Trophoblast cell (in vitro differentiated cells and primary cell): ENCODE results near the gene TMEM127.

Source experiments
- DNase-seq, 2 donors: peaks; one replicate each; pipeline ENCODE4 v3.0.0-alpha.2; 2016
- H2AFZ ChIP-seq: 2 replicates; pipeline ENCODE4 v1.6.1; 2013; ENCODE audit warnings: low read length, moderate library complexity, mild to moderate bottlenecking; ENCODE audit not compliant: insufficient read depth, poor library complexity
- H2AK5ac ChIP-seq: 2 replicates; pipeline ENCODE4 v1.6.1; 2013; ENCODE audit warnings: mild to moderate bottlenecking, low read length
- H2BK120ac ChIP-seq: 2 replicates; pipeline ENCODE4 v1.6.1; 2013; ENCODE audit warnings: low read length, mild to moderate bottlenecking, moderate library complexity; ENCODE audit not compliant: insufficient read depth, poor library complexity
- H2BK12ac ChIP-seq: 2 replicates; pipeline ENCODE4 v1.6.1; 2013; ENCODE audit warnings: mild to moderate bottlenecking, low read length, moderate library complexity
- H2BK5ac ChIP-seq: 2 replicates; pipeline ENCODE4 v1.6.1; 2013; ENCODE audit warnings: low read length, low read depth, moderate library complexity, mild to moderate bottlenecking; ENCODE audit not compliant: poor library complexity
- H3K14ac ChIP-seq: 2 replicates; pipeline ENCODE4 v1.6.1; 2013; ENCODE audit warnings: mild to moderate bottlenecking, low read length
- H3K18ac ChIP-seq: 2 replicates; pipeline ENCODE4 v1.6.1; 2013; ENCODE audit warnings: mild to moderate bottlenecking, low read length
- H3K23ac ChIP-seq: 2 replicates; pipeline ENCODE4 v1.6.1; 2013; ENCODE audit warnings: low read length
- H3K27ac ChIP-seq: 2 replicates; pipeline ENCODE4 v1.5.1; 2013; ENCODE audit warnings: low read depth, mild to moderate bottlenecking, inconsistent platforms, low read length, moderate library complexity
- H3K27me3 ChIP-seq: 2 replicates; pipeline ENCODE4 v1.6.1; 2013; ENCODE audit warnings: inconsistent platforms, mild to moderate bottlenecking, low read length, moderate library complexity; ENCODE audit not compliant: insufficient read depth
- H3K36me3 ChIP-seq, 2 experiments: 1 replicate in 1 of 2; 2 replicates in 1 of 2; pipeline ENCODE4 v1.6.1; 2013; ENCODE audit warnings: low read length in 2 of 2, mild to moderate bottlenecking in 2 of 2, moderate library complexity in 1 of 2; ENCODE audit not compliant: insufficient read depth in 2 of 2, control insufficient read depth in 1 of 2
- H3K4ac ChIP-seq: 2 replicates; pipeline ENCODE4 v1.6.1; 2013; ENCODE audit warnings: low read depth, mild to moderate bottlenecking, low read length, moderate library complexity
- H3K4me1 ChIP-seq, 2 experiments: 1 replicate in 1 of 2; 2 replicates in 1 of 2; pipeline ENCODE4 v1.6.1; 2013; ENCODE audit warnings: low read length in 2 of 2, mild to moderate bottlenecking in 2 of 2, moderate library complexity in 1 of 2; ENCODE audit not compliant: insufficient read depth in 2 of 2, control insufficient read depth in 1 of 2
- H3K4me2 ChIP-seq: 2 replicates; pipeline ENCODE4 v1.6.1; 2013; ENCODE audit warnings: inconsistent platforms, mild to moderate bottlenecking, low read length, moderate library complexity
- H3K4me3 ChIP-seq: 2 replicates; pipeline ENCODE4 v1.5.1; 2013; ENCODE audit warnings: mild to moderate bottlenecking, low read depth, low read length, inconsistent platforms
- H3K79me1 ChIP-seq: one replicate; pipeline ENCODE4 v1.6.1; 2013; ENCODE audit warnings: low read length
- H3K79me2 ChIP-seq: 2 replicates; pipeline ENCODE4 v1.6.1; 2013; ENCODE audit warnings: low read length, mild to moderate bottlenecking; ENCODE audit not compliant: control insufficient read depth, insufficient read depth, poor library complexity
- H3K9ac ChIP-seq: 2 replicates; pipeline ENCODE4 v1.6.1; 2013; ENCODE audit warnings: mild to moderate bottlenecking, low read length
- H3K9me3 ChIP-seq: 2 replicates; pipeline ENCODE4 v1.6.1; 2013; ENCODE audit warnings: low read depth, mild to moderate bottlenecking, control low read depth, inconsistent platforms, low read length; ENCODE audit not compliant: insufficient read depth
- H4K12ac ChIP-seq: 2 replicates; pipeline ENCODE4 v1.6.1; 2013; ENCODE audit warnings: low read depth, mild to moderate bottlenecking, low read length, moderate library complexity
- H4K8ac ChIP-seq: 2 replicates; pipeline ENCODE4 v1.6.1; 2013; ENCODE audit warnings: low read depth, mild to moderate bottlenecking, low read length, moderate library complexity
- H4K91ac ChIP-seq: one replicate; pipeline ENCODE4 v1.6.1; 2013; ENCODE audit warnings: low read depth, mild to moderate bottlenecking, low read length, moderate library complexity
- WGBS: extraction: QIAGEN DNeasy Blood & Tissue Kit; methylation state at CpG from one replicate; pipeline ENCODE4 v1.1.7; 2013; ENCODE audit warnings: missing lambda C conversion rate; ENCODE audit not compliant: insufficient read length, insufficient coverage; ENCODE audit errors: extremely low coverage; 5-methylcytosine and 5-hydroxymethylcytosine counted together

Gene TMEM127

DNA sequence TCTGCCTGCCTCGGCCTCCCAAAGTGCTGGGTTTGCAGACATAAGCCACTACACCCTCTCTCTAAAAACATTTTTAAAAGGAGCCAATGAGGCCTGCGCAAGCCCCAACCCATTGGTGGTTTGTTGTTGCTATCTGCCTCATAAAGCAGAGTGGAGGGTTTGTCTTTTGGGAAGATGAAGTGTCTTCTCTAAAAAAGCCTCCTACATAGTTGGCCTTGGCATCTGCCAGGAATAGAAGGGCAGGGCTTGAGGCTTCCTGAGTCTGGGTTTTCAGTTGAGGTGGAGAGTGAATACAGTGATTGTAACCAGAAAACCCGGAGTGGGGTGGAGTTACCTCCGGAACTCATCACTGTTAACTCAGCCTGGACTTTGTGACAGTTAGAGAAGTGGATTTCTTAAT lies 51.2 kb downstream of the TMEM127 start:
- H3K18ac ChIP-seq, result no peak overlapping the region
- H3K14ac ChIP-seq, result no peak overlapping the region
- no peak overlapping the region for H2AK5ac ChIP-seq
- no peak overlapping the region for H3K23ac ChIP-seq
- no peak overlapping the region for H2BK5ac ChIP-seq
- DNase-seq, result no peak
- no peak overlapping the region for H3K27ac ChIP-seq
- H3K79me1 ChIP-seq, result no peaks in the 10 kb centered on the region
- H3K79me2 ChIP-seq, result no peaks in the 10 kb centered on the region
- H3K36me3 ChIP-seq, result no peaks in the 10 kb centered on the region
- H3K9me3 ChIP-seq, result no peaks in the 10 kb centered on the region
- H3K9ac ChIP-seq, result no peak overlapping the region
- H4K12ac ChIP-seq, result no peak overlapping the region
- no peak overlapping the region for H3K4me3 ChIP-seq
- no peaks in the 10 kb centered on the region for H3K27me3 ChIP-seq
- no peak overlapping the region for H2BK12ac ChIP-seq
- no peak overlapping the region for H2AFZ ChIP-seq
- H3K4ac ChIP-seq, result no peak overlapping the region
- WGBS, result no CpG with 5 or more reads among the region's 4 CpGs
- H4K91ac ChIP-seq, result no peak overlapping the region
- H3K4me2 ChIP-seq, result no peak overlapping the region
- H4K8ac ChIP-seq, result no peak overlapping the region
- H2BK120ac ChIP-seq, result no peak overlapping the region
- peaks cover under 1 to 5% of the 10 kb centered on the region in 2 experiments for H3K4me1 ChIP-seq

DNA sequence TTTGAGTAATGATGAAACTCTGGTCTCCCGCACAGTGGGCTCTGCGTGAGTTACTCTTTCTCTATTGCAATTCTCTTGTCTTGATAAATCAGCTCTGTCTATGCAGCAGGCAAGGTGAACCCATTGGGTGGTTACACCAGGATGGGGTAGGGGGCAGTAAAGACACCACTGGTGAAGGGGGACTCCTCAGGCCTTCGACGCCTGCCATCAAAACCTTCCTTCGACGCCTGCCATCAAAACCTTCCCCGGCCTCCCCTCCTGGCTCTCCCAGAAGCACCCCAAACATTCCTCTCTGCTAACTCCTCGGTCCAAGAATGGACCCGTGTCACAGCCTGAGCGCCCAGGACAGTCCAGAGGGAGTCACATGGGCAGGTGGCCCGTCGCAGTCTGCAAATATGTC lies 52.4 kb downstream of the TMEM127 start:
- DNase-seq, result no peak
- H3K4me2 ChIP-seq, result no peak overlapping the region
- H4K91ac ChIP-seq, result no peak overlapping the region
- no peak overlapping the region for H2BK5ac ChIP-seq
- H3K79me2 ChIP-seq, result peaks cover 2% of the 10 kb centered on the region
- peaks cover 2% of the 10 kb centered on the region for H3K79me1 ChIP-seq
- H2BK12ac ChIP-seq, result no peak overlapping the region
- H3K23ac ChIP-seq, result no peak overlapping the region
- no peaks in the 10 kb centered on the region for H3K27me3 ChIP-seq
- no peak overlapping the region for H3K4ac ChIP-seq
- H2AFZ ChIP-seq, result no peak overlapping the region
- no peak overlapping the region for H3K18ac ChIP-seq
- no peak overlapping the region for H2BK120ac ChIP-seq
- H3K14ac ChIP-seq, result no peak overlapping the region
- no peaks in the 10 kb centered on the region for H3K36me3 ChIP-seq
- H3K27ac ChIP-seq, result no peak overlapping the region
- H4K12ac ChIP-seq, result no peak overlapping the region
- H3K4me3 ChIP-seq, result no peak overlapping the region
- H3K4me1 ChIP-seq, result peaks cover 3 to 8% of the 10 kb centered on the region in 2 experiments
- no CpG with 5 or more reads among the region's 12 CpGs for WGBS
- H2AK5ac ChIP-seq, result no peak overlapping the region
- H3K9me3 ChIP-seq, result no peaks in the 10 kb centered on the region
- no peak overlapping the region for H3K9ac ChIP-seq
- H4K8ac ChIP-seq, result no peak overlapping the region

GRCh38 chr2:96212339-96212738 lies 53.5 kb downstream of the TMEM127 start:
- peaks cover 10% of the 10 kb centered on the region for H3K79me2 ChIP-seq
- H3K4ac ChIP-seq, result no peak overlapping the region
- H3K9me3 ChIP-seq, result no peaks in the 10 kb centered on the region
- no peak overlapping the region for H3K27ac ChIP-seq
- no CpG with 5 or more reads among the region's 4 CpGs for WGBS
- H3K4me2 ChIP-seq, result no peak overlapping the region
- no peak overlapping the region for H4K91ac ChIP-seq
- no peak overlapping the region for H3K14ac ChIP-seq
- H2AFZ ChIP-seq, result no peak overlapping the region
- no peak overlapping the region for H4K8ac ChIP-seq
- DNase-seq, result no peak
- H3K4me3 ChIP-seq, result no peak overlapping the region
- H3K36me3 ChIP-seq, result no peaks in the 10 kb centered on the region
- peaks cover 3 to 8% of the 10 kb centered on the region in 2 experiments for H3K4me1 ChIP-seq
- H3K23ac ChIP-seq, result no peak overlapping the region
- H2AK5ac ChIP-seq, result no peak overlapping the region
- H3K18ac ChIP-seq, result no peak overlapping the region
- no peak overlapping the region for H2BK120ac ChIP-seq
- H2BK12ac ChIP-seq, result no peak overlapping the region
- H3K27me3 ChIP-seq, result no peaks in the 10 kb centered on the region
- no peak overlapping the region for H2BK5ac ChIP-seq
- no peak overlapping the region for H3K9ac ChIP-seq
- no peak overlapping the region for H4K12ac ChIP-seq
- peaks cover 6% of the 10 kb centered on the region for H3K79me1 ChIP-seq

DNA sequence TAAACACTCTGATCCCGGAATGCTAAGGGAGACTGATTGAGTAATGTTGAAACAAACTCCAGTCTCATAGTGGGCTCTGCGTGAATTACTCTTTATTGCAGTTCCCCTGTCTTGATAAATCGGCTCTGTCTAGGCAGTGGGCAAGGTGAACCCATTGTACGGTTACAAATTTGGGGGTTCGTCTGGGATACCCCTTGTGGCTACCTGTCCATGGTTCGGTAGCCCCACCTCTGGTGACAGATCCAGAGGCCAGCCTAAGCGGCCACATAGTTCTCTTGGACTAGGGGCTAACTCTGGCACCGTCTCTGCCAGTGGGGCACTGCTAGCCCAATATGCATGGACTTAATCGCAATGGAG lies 56.1 kb downstream of the TMEM127 start:
- Histone ChIP-seq H4K8ac (peak overlapping the region; percentile 77), H3K23ac (no peak overlapping the region), H3K9me3 (no peaks in the 10 kb centered on the region), H2BK5ac (no peak overlapping the region), H2AK5ac (no peak overlapping the region), H3K4me1 (peaks cover 5 to 11% of the 10 kb centered on the region in 2 experiments), H4K91ac (peak overlapping the region; percentile 8), H3K18ac (no peak overlapping the region), H2AFZ (no peak overlapping the region), H3K79me2 (peaks cover 14% of the 10 kb centered on the region), H3K36me3 (no peaks in the 10 kb centered on the region), H4K12ac (peak overlapping the region; percentile 49), H3K79me1 (peaks cover 6% of the 10 kb centered on the region), H2BK120ac (no peak overlapping the region), H3K27me3 (no peaks in the 10 kb centered on the region), H3K4me2 (peak overlapping the region; percentile 65), H3K14ac (peak overlapping the region; percentile 6), H3K27ac (no peak overlapping the region), H3K9ac (no peak overlapping the region), H3K4ac (no peak overlapping the region), H3K4me3 (no peak overlapping the region), H2BK12ac (no peak overlapping the region)
- WGBS, result no CpG with 5 or more reads among the region's 9 CpGs
- DNase-seq, result peak in 1 of 2 donors; percentile 5
